ENCODE measurements around the gene LRRC23. TPM values are rescaled to one million over a fixed set of nuclear protein-coding genes. Genes with fewer than 3 reads are reported as not detected.

The LRRC23 gene
- total and polyA plus RNA-seq, 9 of the 15 experiments (the other 6 are each of a cell fraction or from before 2014, with no cell fraction given): 2.2 to 7.0 (median 3.0) TPM

DNA sequence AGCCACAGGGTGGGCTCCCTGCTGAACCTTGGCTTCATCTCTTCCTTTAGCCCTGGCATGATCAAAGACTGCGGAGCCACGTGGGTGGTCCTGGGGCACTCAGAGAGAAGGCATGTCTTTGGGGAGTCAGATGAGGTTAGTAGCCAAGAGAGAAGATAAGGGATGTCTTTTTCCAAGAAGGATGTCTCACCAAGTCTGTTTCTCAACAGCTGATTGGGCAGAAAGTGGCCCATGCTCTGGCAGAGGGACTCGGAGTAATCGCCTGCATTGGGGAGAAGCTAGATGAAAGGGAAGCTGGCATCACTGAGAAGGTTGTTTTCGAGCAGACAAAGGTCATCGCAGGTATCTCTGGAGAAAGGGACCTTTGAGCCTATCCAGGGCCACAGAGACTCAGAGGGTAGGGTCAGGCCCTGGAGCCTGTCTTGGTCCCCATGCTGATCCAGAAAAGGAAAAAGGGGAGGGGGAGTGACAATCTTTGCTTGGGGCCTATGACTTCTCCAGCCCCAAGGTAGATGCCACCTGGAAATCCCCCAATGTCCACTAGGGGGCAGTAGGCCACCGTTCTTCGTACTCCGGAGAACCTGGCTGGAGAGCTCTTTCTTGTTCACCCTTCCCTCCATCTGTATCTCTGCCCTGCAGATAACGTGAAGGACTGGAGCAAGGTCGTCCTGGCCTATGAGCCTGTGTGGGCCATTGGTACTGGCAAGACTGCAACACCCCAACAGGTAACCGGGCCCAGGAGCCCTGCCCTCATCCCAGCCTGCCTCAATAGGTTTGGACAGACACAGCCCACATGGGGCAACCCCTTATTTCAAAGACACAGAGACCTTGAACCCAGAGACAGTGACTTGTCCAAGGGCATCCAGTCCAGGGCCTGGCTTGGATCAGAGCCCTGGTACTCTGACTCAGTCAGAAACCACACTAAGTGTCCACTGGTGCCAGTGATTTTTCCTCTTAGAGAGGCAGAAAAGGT is 35.3 kb upstream of the LRRC23 start (continued):
- TF ChIP-seq REST (IDR thresholded peaks at IDR 0.05; ENCODE audit: borderline replicate concordance) (peak; percentile 38; the same call in 1 of the 2 replicates), REST (CRISPR knock-in tag; IDR thresholded peaks at IDR 0.05; ENCODE audit: low read depth) (no peak), RAD21 (CRISPR knock-in tag; conservative IDR thresholded peaks at IDR 0.05 in 1 of 2, IDR thresholded peaks at IDR 0.05 in 1 of 2) (peak; percentile 54 to 65), POLR2A (conservative IDR thresholded peaks at IDR 0.05) (peak; percentile 17; the same call in 1 of the 2 replicates), ELF2 (CRISPR knock-in tag; IDR thresholded peaks at IDR 0.05) (no peak), ATF7 (IDR thresholded peaks at IDR 0.05) (no peak), MBD2 (IDR thresholded peaks at IDR 0.05; ENCODE audit: borderline replicate concordance, low read depth) (no peak), KDM1A (IDR thresholded peaks at IDR 0.05) (0 out of 4 replicates have a peak, but pooled peaks of 1 of the 2 experiments have one; percentile 15), STAG1 (CRISPR knock-in tag; IDR thresholded peaks at IDR 0.05; ENCODE audit: borderline replicate concordance) (peak; percentile 15; the same call in 1 of the 2 replicates), CTBP1 (IDR thresholded peaks at IDR 0.05; ENCODE audit: borderline replicate concordance) (peak; percentile 80), ZKSCAN3 (CRISPR knock-in tag; IDR thresholded peaks at IDR 0.05) (no peak), SMC3 (conservative IDR thresholded peaks at IDR 0.05; ENCODE audit: insufficient read depth, low read depth, low read length) (0 out of 2 replicates have a peak, but pooled peaks have one; percentile 7), HES1 (IDR thresholded peaks at IDR 0.05; ENCODE audit: low read depth) (no peak), JUND (IDR thresholded peaks at IDR 0.05; ENCODE audit: borderline replicate concordance, low read depth, low read length) (0 out of 2 replicates have a peak, but pooled peaks have one; percentile 12), JUND (tag; IDR thresholded peaks at IDR 0.05; ENCODE audit: borderline replicate concordance, low read depth, low read length) (no peak)
- TF ChIP-seq, protein P1, sequence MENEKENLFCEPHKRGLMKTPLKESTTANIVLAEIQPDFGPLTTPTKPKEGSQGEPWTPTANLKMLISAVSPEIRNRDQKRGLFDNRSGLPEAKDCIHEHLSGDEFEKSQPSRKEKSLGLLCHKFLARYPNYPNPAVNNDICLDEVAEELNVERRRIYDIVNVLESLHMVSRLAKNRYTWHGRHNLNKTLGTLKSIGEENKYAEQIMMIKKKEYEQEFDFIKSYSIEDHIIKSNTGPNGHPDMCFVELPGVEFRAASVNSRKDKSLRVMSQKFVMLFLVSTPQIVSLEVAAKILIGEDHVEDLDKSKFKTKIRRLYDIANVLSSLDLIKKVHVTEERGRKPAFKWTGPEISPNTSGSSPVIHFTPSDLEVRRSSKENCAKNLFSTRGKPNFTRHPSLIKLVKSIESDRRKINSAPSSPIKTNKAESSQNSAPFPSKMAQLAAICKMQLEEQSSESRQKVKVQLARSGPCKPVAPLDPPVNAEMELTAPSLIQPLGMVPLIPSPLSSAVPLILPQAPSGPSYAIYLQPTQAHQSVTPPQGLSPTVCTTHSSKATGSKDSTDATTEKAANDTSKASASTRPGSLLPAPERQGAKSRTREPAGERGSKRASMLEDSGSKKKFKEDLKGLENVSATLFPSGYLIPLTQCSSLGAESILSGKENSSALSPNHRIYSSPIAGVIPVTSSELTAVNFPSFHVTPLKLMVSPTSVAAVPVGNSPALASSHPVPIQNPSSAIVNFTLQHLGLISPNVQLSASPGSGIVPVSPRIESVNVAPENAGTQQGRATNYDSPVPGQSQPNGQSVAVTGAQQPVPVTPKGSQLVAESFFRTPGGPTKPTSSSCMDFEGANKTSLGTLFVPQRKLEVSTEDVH (IDR thresholded peaks at IDR 0.05; ENCODE audit: low read depth, partially characterized antibody): no peak
